ENCODE results near the gene ELAPOR2.

DNA sequence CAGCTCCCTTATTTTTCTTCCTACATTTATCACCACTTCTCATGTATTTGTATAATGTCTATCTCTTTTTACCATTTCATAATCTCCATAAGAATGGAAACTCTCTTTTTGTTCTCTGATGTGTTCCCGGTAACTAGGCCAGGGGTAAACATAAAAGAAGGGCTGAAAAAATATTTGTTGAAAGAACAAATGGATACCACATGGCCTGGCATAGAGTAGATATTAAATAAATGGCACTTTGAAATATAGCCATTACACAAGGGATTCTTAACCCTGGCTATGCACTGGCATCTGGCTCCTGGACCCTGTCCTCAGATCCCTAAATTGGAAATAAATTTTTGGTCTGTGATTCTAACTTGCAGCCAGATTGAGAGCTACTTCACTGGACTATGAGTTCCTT is 30.4 kb downstream of the ELAPOR2 start:
- TF ChIP-seq, protein P1, sequence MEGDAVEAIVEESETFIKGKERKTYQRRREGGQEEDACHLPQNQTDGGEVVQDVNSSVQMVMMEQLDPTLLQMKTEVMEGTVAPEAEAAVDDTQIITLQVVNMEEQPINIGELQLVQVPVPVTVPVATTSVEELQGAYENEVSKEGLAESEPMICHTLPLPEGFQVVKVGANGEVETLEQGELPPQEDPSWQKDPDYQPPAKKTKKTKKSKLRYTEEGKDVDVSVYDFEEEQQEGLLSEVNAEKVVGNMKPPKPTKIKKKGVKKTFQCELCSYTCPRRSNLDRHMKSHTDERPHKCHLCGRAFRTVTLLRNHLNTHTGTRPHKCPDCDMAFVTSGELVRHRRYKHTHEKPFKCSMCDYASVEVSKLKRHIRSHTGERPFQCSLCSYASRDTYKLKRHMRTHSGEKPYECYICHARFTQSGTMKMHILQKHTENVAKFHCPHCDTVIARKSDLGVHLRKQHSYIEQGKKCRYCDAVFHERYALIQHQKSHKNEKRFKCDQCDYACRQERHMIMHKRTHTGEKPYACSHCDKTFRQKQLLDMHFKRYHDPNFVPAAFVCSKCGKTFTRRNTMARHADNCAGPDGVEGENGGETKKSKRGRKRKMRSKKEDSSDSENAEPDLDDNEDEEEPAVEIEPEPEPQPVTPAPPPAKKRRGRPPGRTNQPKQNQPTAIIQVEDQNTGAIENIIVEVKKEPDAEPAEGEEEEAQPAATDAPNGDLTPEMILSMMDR (optimal IDR thresholded peaks at IDR 0.05 in 1 of 3, IDR thresholded peaks at IDR 0.05 in 1 of 3, conservative IDR thresholded peaks at IDR 0.05 in 1 of 3; ENCODE audit: extremely low read depth in 1 of 3, insufficient read depth in 2 of 3, low read length in 3 of 3) = no peak
- no peak for TF ChIP-seq EZH2 (IDR thresholded peaks at IDR 0.05; ENCODE audit: low read length)

All from keratinocyte (primary cell).